LNCAP (cell line): ENCODE results near the gene DPH5.

Experiments used
- TF ChIP-seq, protein P1 (sequence below): fragments of 450-650 bp; IDR thresholded peaks from 2 replicates; pipeline ENCODE4 v1.5.1; 2017; ENCODE audit warnings: mild to moderate bottlenecking

The DPH5 gene, protein sequence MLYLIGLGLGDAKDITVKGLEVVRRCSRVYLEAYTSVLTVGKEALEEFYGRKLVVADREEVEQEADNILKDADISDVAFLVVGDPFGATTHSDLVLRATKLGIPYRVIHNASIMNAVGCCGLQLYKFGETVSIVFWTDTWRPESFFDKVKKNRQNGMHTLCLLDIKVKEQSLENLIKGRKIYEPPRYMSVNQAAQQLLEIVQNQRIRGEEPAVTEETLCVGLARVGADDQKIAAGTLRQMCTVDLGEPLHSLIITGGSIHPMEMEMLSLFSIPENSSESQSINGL

DNA sequence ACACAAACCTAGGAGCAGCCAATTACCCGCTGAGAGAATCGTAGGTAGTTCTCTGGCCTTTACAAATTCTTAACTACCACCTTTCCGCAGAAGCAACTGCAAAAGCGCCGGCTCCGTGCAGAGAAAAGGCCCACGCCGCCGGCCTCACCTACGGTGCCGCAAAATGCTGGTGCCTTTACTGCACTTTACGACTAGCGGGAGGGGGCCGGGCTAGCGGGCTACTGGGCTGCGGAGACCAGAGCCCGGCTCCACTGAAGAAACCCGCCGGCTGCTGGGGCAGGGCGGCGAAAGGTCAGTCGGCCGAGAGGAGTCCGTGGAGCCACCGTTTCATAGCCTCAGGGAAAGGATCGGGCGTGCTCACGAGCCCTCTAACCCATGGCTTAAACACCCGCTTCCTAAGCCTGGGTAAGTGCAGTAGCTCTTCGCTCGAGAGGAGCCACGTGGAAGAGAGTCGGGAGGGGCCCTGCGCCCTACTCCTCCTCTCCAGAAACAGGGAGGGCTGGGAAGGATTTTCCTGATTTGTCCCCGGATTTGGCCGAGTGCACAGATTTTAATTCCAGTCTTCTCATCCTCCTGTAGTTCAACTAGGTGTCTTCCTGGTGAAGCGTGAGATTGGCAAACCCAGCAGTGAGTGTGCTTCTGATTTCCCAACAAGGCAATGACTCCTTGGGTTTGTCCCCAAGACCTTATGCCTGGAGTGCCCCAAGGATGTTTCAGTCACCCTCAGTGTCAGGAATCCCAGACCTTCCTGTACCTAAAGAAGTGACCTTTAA is at the start of gene DPH5:
DPH5 (minus strand) TSS at position 128 of the 773 bp plus-strand sequence. CDS start 341 bp downstream, outside the sequence.
- TF ChIP-seq, protein P1, sequence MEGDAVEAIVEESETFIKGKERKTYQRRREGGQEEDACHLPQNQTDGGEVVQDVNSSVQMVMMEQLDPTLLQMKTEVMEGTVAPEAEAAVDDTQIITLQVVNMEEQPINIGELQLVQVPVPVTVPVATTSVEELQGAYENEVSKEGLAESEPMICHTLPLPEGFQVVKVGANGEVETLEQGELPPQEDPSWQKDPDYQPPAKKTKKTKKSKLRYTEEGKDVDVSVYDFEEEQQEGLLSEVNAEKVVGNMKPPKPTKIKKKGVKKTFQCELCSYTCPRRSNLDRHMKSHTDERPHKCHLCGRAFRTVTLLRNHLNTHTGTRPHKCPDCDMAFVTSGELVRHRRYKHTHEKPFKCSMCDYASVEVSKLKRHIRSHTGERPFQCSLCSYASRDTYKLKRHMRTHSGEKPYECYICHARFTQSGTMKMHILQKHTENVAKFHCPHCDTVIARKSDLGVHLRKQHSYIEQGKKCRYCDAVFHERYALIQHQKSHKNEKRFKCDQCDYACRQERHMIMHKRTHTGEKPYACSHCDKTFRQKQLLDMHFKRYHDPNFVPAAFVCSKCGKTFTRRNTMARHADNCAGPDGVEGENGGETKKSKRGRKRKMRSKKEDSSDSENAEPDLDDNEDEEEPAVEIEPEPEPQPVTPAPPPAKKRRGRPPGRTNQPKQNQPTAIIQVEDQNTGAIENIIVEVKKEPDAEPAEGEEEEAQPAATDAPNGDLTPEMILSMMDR, result no peak

- TF ChIP-seq, protein P1, result no peak
These were observed 48.3 kb upstream of the DPH5 start for GRCh38 chr1:101073836-101074235.

DNA sequence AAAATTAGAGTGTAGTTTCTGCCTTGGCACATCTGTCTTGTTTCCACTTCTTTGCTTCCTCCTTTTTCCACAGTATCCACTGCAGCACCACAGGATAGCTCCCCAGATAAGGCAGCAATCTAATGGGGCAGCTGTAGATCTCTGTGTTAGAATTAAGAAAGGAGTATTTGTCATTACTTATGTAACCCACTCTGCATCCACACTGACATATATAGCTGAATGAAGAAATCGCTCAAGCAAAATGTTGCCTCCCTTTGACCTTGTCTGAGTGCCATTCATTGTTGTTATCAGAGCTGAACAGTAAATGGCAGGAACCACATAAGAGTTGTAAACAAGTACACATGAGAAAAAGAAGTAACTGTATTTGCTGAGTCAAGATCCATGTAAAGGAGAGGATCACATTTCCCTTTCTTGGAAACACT is 45.9 kb upstream of the DPH5 start:
- TF ChIP-seq, protein P1, result no peak

DNA sequence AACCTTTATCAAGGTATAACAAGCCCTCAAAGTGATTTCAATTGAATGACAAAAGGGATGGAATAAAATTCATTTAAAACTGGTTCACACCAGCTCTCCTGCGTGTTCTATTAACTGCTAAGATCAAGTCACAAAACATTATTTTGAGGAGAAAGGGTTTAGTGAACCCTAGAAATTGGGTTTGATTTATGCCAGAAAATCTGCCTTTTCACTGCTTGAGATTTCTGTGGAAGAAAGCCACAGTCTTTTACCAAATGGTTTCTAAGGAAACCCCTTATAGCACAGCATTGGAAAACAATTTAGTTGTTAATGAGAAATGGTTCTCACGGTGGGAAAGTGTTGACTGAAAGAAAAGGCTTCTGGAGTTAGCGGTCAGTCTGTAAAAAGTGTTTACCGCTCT is 43.6 kb upstream of the DPH5 start:
- TF ChIP-seq, protein P1, result no peak

- TF ChIP-seq, protein P1, result no peak
These were observed 40.8 kb upstream of the DPH5 start for GRCh38 chr1:101066260-101066936.

- TF ChIP-seq, protein P1, result no peak
These were observed 40.0 kb upstream of the DPH5 start for GRCh38 chr1:101065575-101065974.

GRCh38 chr1:101064697-101065096 is 39.1 kb upstream of the DPH5 start:
- TF ChIP-seq, protein P1, result no peak
